HepG2 (cell line): ENCODE results near the gene KMT2D. TPM values are rescaled to one million over a fixed set of nuclear protein-coding genes. Genes with fewer than 3 reads are reported as not detected.

Experiments used
- AGO1 ChIP-seq: fragments of 200-400 bp; formaldehyde crosslinking; IDR thresholded peaks from 2 replicates; pipeline ENCODE4 v1.6.1; 2017; ENCODE audit warnings: mild to moderate bottlenecking, low read depth, low read length, moderate library complexity; ENCODE audit not compliant: poor library complexity, severe bottlenecking
- CAMTA2 ChIP-seq: sonication (generic); formaldehyde crosslinking; IDR thresholded peaks from 2 replicates; pipeline ENCODE4 v1.4.0; 2020; ENCODE audit warnings: mild to moderate bottlenecking, missing genetic modification reagents, borderline replicate concordance
- FOSL1 ChIP-seq: sonication (generic); formaldehyde crosslinking; IDR thresholded peaks from 2 replicates; pipeline ENCODE4 v1.9.0; 2021; ENCODE audit warnings: missing genetic modification reagents, borderline replicate concordance
- KDM5A ChIP-seq: fragments of 200-600 bp; sonication (generic); IDR thresholded peaks from 2 replicates; pipeline ENCODE4 v1.7.0; 2018; ENCODE audit warnings: antibody characterized with exemption, mild to moderate bottlenecking, low read length, borderline replicate concordance
- MEIS2 ChIP-seq: sonication (generic); formaldehyde crosslinking; IDR thresholded peaks from 2 replicates; pipeline ENCODE4 v1.9.0; 2021; ENCODE audit warnings: mild to moderate bottlenecking, missing genetic modification reagents
- NFIC ChIP-seq: IDR thresholded peaks from 2 replicates; pipeline ENCODE4 v1.6.1; 2012; ENCODE audit warnings: mild to moderate bottlenecking, low read length, inconsistent platforms
- NFKB2 ChIP-seq: sonication (generic); formaldehyde crosslinking; IDR thresholded peaks from 2 replicates; pipeline ENCODE4 v1.4.0; 2020; ENCODE audit warnings: missing genetic modification reagents, borderline replicate concordance
- PRMT3 ChIP-seq: sonication (generic); formaldehyde crosslinking; IDR thresholded peaks from 2 replicates; pipeline ENCODE4 v1.8.1; 2022; ENCODE audit warnings: low read depth, mild to moderate bottlenecking, moderate library complexity, missing genetic modification reagents, borderline replicate concordance
- SIN3A ChIP-seq: IDR thresholded peaks from 2 replicates; pipeline ENCODE4 v1.6.1; 2011; ENCODE audit warnings: low read depth, mild to moderate bottlenecking, control low read depth, low read length, borderline replicate concordance
- SMYD3 ChIP-seq: sonication (generic); formaldehyde crosslinking; IDR thresholded peaks from 2 replicates; pipeline ENCODE4 v1.8.1; 2023; ENCODE audit warnings: mild to moderate bottlenecking, missing genetic modification reagents
- TEAD2 ChIP-seq: sonication (generic); formaldehyde crosslinking; IDR thresholded peaks from 2 replicates; pipeline ENCODE4 v1.9.0; 2021; ENCODE audit warnings: missing genetic modification reagents
- WIZ ChIP-seq: sonication (generic); formaldehyde crosslinking; IDR thresholded peaks from 2 replicates; pipeline ENCODE4 v1.5.1; 2020; ENCODE audit warnings: mild to moderate bottlenecking, missing genetic modification reagents
- ZFY ChIP-seq: sonication (generic); formaldehyde crosslinking; IDR thresholded peaks from 2 replicates; pipeline ENCODE4 v1.4.0; 2020; ENCODE audit warnings: missing genetic modification reagents
- polyA plus RNA-seq, 8 experiments: library from polyadenylated mRNA; depleted of rRNA in 3 of 8; stranded (reverse) in 7 of 8; unstranded in 1 of 8; fragments of >200 nt; fragmentation: Illumina TruSeq in 4 of 8; extraction: Trizol in 4 of 8; gene quantifications; 2 replicates each; pipeline versions ENCODE4 v1.2.1 to v1.2.3, GENCODE V29; 2011 to 2016; ENCODE audit warnings: low read depth in 4 of 8, missing spikeins in 1 of 8, mixed read lengths in 1 of 8; ENCODE audit not compliant: insufficient read depth in 1 of 8
- total RNA-seq, 5 experiments: library from RNA; depleted of rRNA; stranded (reverse); fragments of >200 nt; fragmentation: Illumina TruSeq; extraction: Trizol; gene quantifications; 2 replicates each; pipeline ENCODE4 v1.2.3, GENCODE V29; 2016; ENCODE audit warnings: low read depth in 1 of 5
- TF ChIP-seq, protein P1 (sequence below): sonication (generic); formaldehyde crosslinking; IDR thresholded peaks from 2 replicates; pipeline ENCODE4 v1.4.0; 2020; ENCODE audit warnings: mild to moderate bottlenecking, missing genetic modification reagents
- TF ChIP-seq, protein P2 (sequence below): sonication (generic); formaldehyde crosslinking; IDR thresholded peaks from 2 replicates; pipeline ENCODE4 v1.4.0; 2020; ENCODE audit warnings: missing genetic modification reagents
- TF ChIP-seq, protein P3 (sequence below): IDR thresholded peaks from 2 replicates; pipeline ENCODE4 v1.6.1; 2012; ENCODE audit warnings: inconsistent platforms
- TF ChIP-seq, protein P4 (sequence below): sonication (generic); formaldehyde crosslinking; IDR thresholded peaks from 2 replicates; pipeline ENCODE4 v1.5.0; 2020; ENCODE audit warnings: missing genetic modification reagents
- TF ChIP-seq, protein P5 (sequence below): sonication (generic); formaldehyde crosslinking; IDR thresholded peaks from 2 replicates; pipeline ENCODE4 v1.4.0; 2020; ENCODE audit warnings: missing genetic modification reagents

KMT2D gene
- total and polyA plus RNA-seq, 2 of the 13 experiments (the other 11 are each of a cell fraction or from before 2014, with no cell fraction given), result 8.1 to 10.4 TPM

DNA sequence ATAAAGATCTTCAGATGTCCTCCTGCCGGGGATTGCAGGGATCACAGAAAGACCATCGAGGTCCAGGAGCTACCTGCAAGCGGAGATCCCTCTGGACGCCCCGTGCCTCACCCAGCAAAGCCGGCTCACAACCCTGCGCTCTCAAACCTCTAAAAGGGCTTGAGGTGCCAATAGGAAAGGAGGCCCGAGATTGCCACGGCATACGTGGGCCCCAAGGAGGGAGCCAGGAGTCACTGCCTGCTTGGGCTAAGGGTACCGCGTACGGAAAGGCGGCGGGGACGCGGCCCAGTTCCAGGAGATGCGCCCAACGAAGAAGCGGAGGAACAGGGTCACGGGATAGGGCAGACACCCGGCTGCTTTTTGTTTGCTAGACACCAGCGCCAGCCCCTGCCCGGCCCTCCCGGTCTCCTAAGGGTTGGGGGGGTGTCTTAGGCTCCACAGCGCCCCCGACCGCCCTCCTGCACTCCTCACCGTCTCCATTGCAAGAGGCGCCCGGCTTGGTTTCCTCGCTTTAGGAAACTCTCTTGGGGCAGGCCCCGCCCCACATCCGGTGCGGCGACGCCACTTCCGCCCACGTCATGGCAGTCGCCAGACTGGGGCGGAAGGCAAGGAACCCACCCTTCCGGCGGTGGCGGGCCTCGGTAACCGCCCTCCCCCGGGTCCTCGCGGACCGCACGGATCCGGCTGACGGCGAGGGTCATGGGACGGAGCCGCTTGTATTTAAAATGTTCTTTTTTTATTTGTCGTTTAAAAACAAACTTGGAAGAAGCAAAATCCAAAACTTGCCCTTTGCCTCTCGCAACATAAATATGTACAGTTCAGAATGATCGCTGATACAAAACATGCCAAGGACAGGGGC, 42.1 kb downstream of the KMT2D start, which contains the start of gene PRKAG1 (continued):
- TF ChIP-seq, protein P1, sequence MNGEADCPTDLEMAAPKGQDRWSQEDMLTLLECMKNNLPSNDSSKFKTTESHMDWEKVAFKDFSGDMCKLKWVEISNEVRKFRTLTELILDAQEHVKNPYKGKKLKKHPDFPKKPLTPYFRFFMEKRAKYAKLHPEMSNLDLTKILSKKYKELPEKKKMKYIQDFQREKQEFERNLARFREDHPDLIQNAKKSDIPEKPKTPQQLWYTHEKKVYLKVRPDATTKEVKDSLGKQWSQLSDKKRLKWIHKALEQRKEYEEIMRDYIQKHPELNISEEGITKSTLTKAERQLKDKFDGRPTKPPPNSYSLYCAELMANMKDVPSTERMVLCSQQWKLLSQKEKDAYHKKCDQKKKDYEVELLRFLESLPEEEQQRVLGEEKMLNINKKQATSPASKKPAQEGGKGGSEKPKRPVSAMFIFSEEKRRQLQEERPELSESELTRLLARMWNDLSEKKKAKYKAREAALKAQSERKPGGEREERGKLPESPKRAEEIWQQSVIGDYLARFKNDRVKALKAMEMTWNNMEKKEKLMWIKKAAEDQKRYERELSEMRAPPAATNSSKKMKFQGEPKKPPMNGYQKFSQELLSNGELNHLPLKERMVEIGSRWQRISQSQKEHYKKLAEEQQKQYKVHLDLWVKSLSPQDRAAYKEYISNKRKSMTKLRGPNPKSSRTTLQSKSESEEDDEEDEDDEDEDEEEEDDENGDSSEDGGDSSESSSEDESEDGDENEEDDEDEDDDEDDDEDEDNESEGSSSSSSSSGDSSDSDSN, result peak; percentile 86
- TF ChIP-seq FOSL1 (CRISPR knock-in tag) (no peak), MEIS2 (CRISPR knock-in tag) (0 out of 2 replicates have a peak, but pooled peaks have one; percentile 33), ZFY (CRISPR knock-in tag) (peak; percentile 76), AGO1 (peak; percentile 96), TEAD2 (no peak), NFKB2 (CRISPR knock-in tag) (peak; percentile 49; the same call in 1 of the 2 replicates), NFIC (no peak), KDM5A (peak; percentile 80), PRMT3 (no peak; the same call in 1 of the 2 replicates), SMYD3 (no peak), WIZ (CRISPR knock-in tag) (0 out of 2 replicates have a peak, but pooled peaks have one; percentile 38), CAMTA2 (no peak), SIN3A (peak; percentile 73; the same call in 1 of the 2 replicates)
- TF ChIP-seq, protein P2, sequence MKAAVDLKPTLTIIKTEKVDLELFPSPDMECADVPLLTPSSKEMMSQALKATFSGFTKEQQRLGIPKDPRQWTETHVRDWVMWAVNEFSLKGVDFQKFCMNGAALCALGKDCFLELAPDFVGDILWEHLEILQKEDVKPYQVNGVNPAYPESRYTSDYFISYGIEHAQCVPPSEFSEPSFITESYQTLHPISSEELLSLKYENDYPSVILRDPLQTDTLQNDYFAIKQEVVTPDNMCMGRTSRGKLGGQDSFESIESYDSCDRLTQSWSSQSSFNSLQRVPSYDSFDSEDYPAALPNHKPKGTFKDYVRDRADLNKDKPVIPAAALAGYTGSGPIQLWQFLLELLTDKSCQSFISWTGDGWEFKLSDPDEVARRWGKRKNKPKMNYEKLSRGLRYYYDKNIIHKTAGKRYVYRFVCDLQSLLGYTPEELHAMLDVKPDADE (CRISPR knock-in tag), result no peak
- TF ChIP-seq, protein P3, sequence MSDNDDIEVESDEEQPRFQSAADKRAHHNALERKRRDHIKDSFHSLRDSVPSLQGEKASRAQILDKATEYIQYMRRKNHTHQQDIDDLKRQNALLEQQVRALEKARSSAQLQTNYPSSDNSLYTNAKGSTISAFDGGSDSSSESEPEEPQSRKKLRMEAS, result peak; percentile 78
- TF ChIP-seq, protein P4, sequence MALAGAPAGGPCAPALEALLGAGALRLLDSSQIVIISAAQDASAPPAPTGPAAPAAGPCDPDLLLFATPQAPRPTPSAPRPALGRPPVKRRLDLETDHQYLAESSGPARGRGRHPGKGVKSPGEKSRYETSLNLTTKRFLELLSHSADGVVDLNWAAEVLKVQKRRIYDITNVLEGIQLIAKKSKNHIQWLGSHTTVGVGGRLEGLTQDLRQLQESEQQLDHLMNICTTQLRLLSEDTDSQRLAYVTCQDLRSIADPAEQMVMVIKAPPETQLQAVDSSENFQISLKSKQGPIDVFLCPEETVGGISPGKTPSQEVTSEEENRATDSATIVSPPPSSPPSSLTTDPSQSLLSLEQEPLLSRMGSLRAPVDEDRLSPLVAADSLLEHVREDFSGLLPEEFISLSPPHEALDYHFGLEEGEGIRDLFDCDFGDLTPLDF (CRISPR knock-in tag), result no peak; the same call in 1 of the 2 replicates
- TF ChIP-seq, protein P5, sequence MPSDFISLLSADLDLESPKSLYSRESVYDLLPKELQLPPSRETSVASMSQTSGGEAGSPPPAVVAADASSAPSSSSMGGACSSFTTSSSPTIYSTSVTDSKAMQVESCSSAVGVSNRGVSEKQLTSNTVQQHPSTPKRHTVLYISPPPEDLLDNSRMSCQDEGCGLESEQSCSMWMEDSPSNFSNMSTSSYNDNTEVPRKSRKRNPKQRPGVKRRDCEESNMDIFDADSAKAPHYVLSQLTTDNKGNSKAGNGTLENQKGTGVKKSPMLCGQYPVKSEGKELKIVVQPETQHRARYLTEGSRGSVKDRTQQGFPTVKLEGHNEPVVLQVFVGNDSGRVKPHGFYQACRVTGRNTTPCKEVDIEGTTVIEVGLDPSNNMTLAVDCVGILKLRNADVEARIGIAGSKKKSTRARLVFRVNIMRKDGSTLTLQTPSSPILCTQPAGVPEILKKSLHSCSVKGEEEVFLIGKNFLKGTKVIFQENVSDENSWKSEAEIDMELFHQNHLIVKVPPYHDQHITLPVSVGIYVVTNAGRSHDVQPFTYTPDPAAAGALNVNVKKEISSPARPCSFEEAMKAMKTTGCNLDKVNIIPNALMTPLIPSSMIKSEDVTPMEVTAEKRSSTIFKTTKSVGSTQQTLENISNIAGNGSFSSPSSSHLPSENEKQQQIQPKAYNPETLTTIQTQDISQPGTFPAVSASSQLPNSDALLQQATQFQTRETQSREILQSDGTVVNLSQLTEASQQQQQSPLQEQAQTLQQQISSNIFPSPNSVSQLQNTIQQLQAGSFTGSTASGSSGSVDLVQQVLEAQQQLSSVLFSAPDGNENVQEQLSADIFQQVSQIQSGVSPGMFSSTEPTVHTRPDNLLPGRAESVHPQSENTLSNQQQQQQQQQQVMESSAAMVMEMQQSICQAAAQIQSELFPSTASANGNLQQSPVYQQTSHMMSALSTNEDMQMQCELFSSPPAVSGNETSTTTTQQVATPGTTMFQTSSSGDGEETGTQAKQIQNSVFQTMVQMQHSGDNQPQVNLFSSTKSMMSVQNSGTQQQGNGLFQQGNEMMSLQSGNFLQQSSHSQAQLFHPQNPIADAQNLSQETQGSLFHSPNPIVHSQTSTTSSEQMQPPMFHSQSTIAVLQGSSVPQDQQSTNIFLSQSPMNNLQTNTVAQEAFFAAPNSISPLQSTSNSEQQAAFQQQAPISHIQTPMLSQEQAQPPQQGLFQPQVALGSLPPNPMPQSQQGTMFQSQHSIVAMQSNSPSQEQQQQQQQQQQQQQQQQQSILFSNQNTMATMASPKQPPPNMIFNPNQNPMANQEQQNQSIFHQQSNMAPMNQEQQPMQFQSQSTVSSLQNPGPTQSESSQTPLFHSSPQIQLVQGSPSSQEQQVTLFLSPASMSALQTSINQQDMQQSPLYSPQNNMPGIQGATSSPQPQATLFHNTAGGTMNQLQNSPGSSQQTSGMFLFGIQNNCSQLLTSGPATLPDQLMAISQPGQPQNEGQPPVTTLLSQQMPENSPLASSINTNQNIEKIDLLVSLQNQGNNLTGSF (CRISPR knock-in tag), result 0 out of 2 replicates have a peak, but pooled peaks have one; percentile 39
